Effector CD8-positive, alpha-beta T cell (primary cell): ENCODE data around the gene VPS35L.
"Not testable (repeated sequence)": the region's sequence is repeated elsewhere in the genome, so short reads cannot be mapped to it uniquely, and the experiment has no call there.

Experiments
- DNase-seq: peaks from one replicate; lab custom pipeline; 2025; lab: John Stamatoyannopoulos, UW

Gene VPS35L

GRCh38 chr16:19528666-19529065 is 26.8 kb upstream of the VPS35L start:
- DNase-seq, result no peak

- DNase-seq, result no peak
These were observed 22.9 kb upstream of the VPS35L start for GRCh38 chr16:19532601-19533000.

GRCh38 chr16:19540241-19540970 is 15.1 kb upstream of the VPS35L start:
- DNase-seq, result no peak

- no peak for DNase-seq
These were observed 13.2 kb upstream of the VPS35L start for GRCh38 chr16:19542138-19542821.

GRCh38 chr16:19543278-19543996 is 12.1 kb upstream of the VPS35L start:
- DNase-seq, result not testable (repeated sequence)

- DNase-seq, result no peak
These were observed 7.4 kb upstream of the VPS35L start for GRCh38 chr16:19548144-19548543.

GRCh38 chr16:19549673-19550072 is 5.8 kb upstream of the VPS35L start:
- no peak for DNase-seq

GRCh38 chr16:19555938-19556771 is 652 bp downstream of the VPS35L start:
- DNase-seq, result no peak

- no peak for DNase-seq
These were observed 3.9 kb downstream of the VPS35L start for GRCh38 chr16:19559242-19559910.

- no peak for DNase-seq
These were observed 4.6 kb downstream of the VPS35L start for GRCh38 chr16:19560078-19560477.

GRCh38 chr16:19563377-19563776 is 7.9 kb downstream of the VPS35L start:
- DNase-seq, result no peak

GRCh38 chr16:19566362-19566761 is 10.9 kb downstream of the VPS35L start:
- no peak for DNase-seq

GRCh38 chr16:19567560-19567959 is 12.1 kb downstream of the VPS35L start:
- no peak for DNase-seq

GRCh38 chr16:19573997-19574396 is 18.5 kb downstream of the VPS35L start:
- DNase-seq, result no peak

GRCh38 chr16:19574615-19575014 is 19.1 kb downstream of the VPS35L start:
- no peak for DNase-seq

- no peak for DNase-seq
These were observed 23.0 kb downstream of the VPS35L start for GRCh38 chr16:19578378-19578971.

- DNase-seq, result no peak
These were observed 26.7 kb downstream of the VPS35L start for GRCh38 chr16:19582050-19582831.

GRCh38 chr16:19583665-19584300 is 28.3 kb downstream of the VPS35L start:
- DNase-seq, result no peak

- DNase-seq, result no peak
These were observed 33.2 kb downstream of the VPS35L start for GRCh38 chr16:19588661-19589060.

- DNase-seq, result no peak
These were observed 33.6 kb downstream of the VPS35L start for GRCh38 chr16:19589106-19589505.
